ENCODE measurements around the gene C1QTNF1.
A peak's percentile ranks its signal among the peaks of the same experiment; 100 is the strongest.

The C1QTNF1 gene

GRCh38 chr17:79041041-79041570 is 17.1 kb downstream of the C1QTNF1 start:
- DNase-seq (ENCODE audit: low spot score) = no peak

- no peak for DNase-seq (ENCODE audit: low spot score)
Measured at GRCh38 chr17:79041723-79042420, 17.9 kb downstream of the C1QTNF1 start.

GRCh38 chr17:79042421-79043190 is 18.6 kb downstream of the C1QTNF1 start:
- peak; percentile 54 for DNase-seq (ENCODE audit: low spot score)

GRCh38 chr17:79043191-79043930 is 19.4 kb downstream of the C1QTNF1 start:
- DNase-seq (ENCODE audit: low spot score) = no peak

GRCh38 chr17:79043931-79044320 is 20.0 kb downstream of the C1QTNF1 start:
- DNase-seq (ENCODE audit: low spot score) = no peak

GRCh38 chr17:79044462-79044861 is 20.5 kb downstream of the C1QTNF1 start:
- DNase-seq (ENCODE audit: low spot score) = no peak

- no peak for DNase-seq (ENCODE audit: low spot score)
Measured at GRCh38 chr17:79045001-79045729, 21.2 kb downstream of the C1QTNF1 start.

- DNase-seq (ENCODE audit: low spot score) = peak; percentile 51
Measured at GRCh38 chr17:79045842-79046196, 21.9 kb downstream of the C1QTNF1 start.

- DNase-seq (ENCODE audit: low spot score) = no peak
Measured at GRCh38 chr17:79046197-79046915, 22.4 kb downstream of the C1QTNF1 start.

- DNase-seq (ENCODE audit: low spot score) = no peak
Measured at GRCh38 chr17:79046916-79047280, 22.9 kb downstream of the C1QTNF1 start.

GRCh38 chr17:79047291-79047920 is 23.4 kb downstream of the C1QTNF1 start:
- DNase-seq (ENCODE audit: low spot score) = no peak

- no peak for DNase-seq (ENCODE audit: low spot score)
Measured at GRCh38 chr17:79047923-79048825, 24.2 kb downstream of the C1QTNF1 start.

GRCh38 chr17:79048826-79049755 is 25.1 kb downstream of the C1QTNF1 start:
- DNase-seq (ENCODE audit: low spot score) = no peak

GRCh38 chr17:79049821-79050220 is 25.9 kb downstream of the C1QTNF1 start:
- DNase-seq (ENCODE audit: low spot score) = no peak

GRCh38 chr17:79050551-79050950 is 26.6 kb downstream of the C1QTNF1 start:
- DNase-seq (ENCODE audit: low spot score) = no peak

- no peak for DNase-seq (ENCODE audit: low spot score)
Measured at GRCh38 chr17:79051306-79051705, 27.3 kb downstream of the C1QTNF1 start.

GRCh38 chr17:79052131-79052530 is 28.2 kb downstream of the C1QTNF1 start:
- no peak for DNase-seq (ENCODE audit: low spot score)

GRCh38 chr17:79053251-79053925 is 29.4 kb downstream of the C1QTNF1 start:
- no peak for DNase-seq (ENCODE audit: low spot score)

All from hematopoietic multipotent progenitor cell treated with erythropoietin and hydrocortisone succinate and interleukin-3 and kit ligand, for 15 days (in vitro differentiated cells).